Smooth muscle cell (in vitro differentiated cells): Measurements from ENCODE around the gene IGF1R. TPM values are rescaled to one million over a fixed set of nuclear protein-coding genes. Genes with fewer than 3 reads are reported as not detected.

Experiments
- DNase-seq: peaks from one replicate; lab custom pipeline; 2025; ENCODE audit not compliant: unreplicated experiment; lab: John Stamatoyannopoulos, UW
- H2AFZ ChIP-seq: fragments of 200-600 bp; sonication (generic); 2 replicates; pipeline ENCODE4 v1.6.0; 2016; ENCODE audit warnings: antibody characterized with exemption, low read depth, mild to moderate bottlenecking
- H3F3A ChIP-seq: fragments of 200-600 bp; sonication (generic); 2 replicates; pipeline ENCODE4 v1.6.0; 2017; ENCODE audit warnings: antibody characterized with exemption, low read depth
- H3K27ac ChIP-seq: fragments of 200-600 bp; sonication (generic); 2 replicates; pipeline ENCODE4 v1.5.1; 2016; ENCODE audit warnings: low read depth, mild to moderate bottlenecking
- H3K27me3 ChIP-seq: fragments of 200-600 bp; sonication (generic); 2 replicates; pipeline ENCODE4 v1.6.1; 2016; ENCODE audit warnings: low read depth, mild to moderate bottlenecking
- H3K36me3 ChIP-seq: fragments of 200-600 bp; sonication (generic); 2 replicates; pipeline ENCODE4 v1.5.1; 2016; ENCODE audit warnings: low read depth
- H3K4me1 ChIP-seq: fragments of 200-600 bp; sonication (generic); 2 replicates; pipeline ENCODE4 v1.5.1; 2016; ENCODE audit warnings: low read depth
- H3K4me2 ChIP-seq: fragments of 200-600 bp; sonication (generic); 2 replicates; pipeline ENCODE4 v1.6.0; 2016; ENCODE audit warnings: mild to moderate bottlenecking
- H3K4me3 ChIP-seq: fragments of 200-600 bp; sonication (generic); 2 replicates; pipeline ENCODE4 v1.5.1; 2016; ENCODE audit warnings: mild to moderate bottlenecking
- H3K79me2 ChIP-seq: fragments of 200-600 bp; sonication (generic); 2 replicates; pipeline ENCODE4 v1.6.0; 2016; ENCODE audit warnings: low read depth, mild to moderate bottlenecking
- H3K9ac ChIP-seq: fragments of 200-600 bp; sonication (generic); 2 replicates; pipeline ENCODE4 v1.6.0; 2016; ENCODE audit warnings: low read depth
- H3K9me3 ChIP-seq: fragments of 200-600 bp; sonication (generic); replicated peaks from 2 replicates; pipeline ENCODE4 v1.5.1; 2016; ENCODE audit warnings: low read depth
- H4K20me1 ChIP-seq: fragments of 200-600 bp; sonication (generic); 2 replicates; pipeline ENCODE4 v1.6.0; 2016; ENCODE audit warnings: low read depth
- CTCF ChIP-seq: fragments of 200-600 bp; sonication (generic); IDR thresholded peaks from 2 replicates; pipeline ENCODE4 v1.5.1; 2017; ENCODE audit warnings: borderline replicate concordance, mild to moderate bottlenecking, antibody characterized with exemption; ENCODE audit not compliant: insufficient read depth, poor library complexity, severe bottlenecking
- WGBS: methylation state at CpG from one replicate; pipeline ENCODE4 v1.1.7; 2016; ENCODE audit warnings: low lambda C conversion rate; 5-methylcytosine and 5-hydroxymethylcytosine counted together
- polyA plus RNA-seq: library from polyadenylated mRNA; unstranded; fragments of >200 nt; fragmentation: Nextera tagmentation; extraction: Ambion mirVana; gene quantifications from 2 replicates; pipeline ENCODE4 v1.2.1, GENCODE V29; 2016
- total RNA-seq: library from RNA; depleted of rRNA; stranded (reverse); fragments of >200 nt; gene quantifications from 2 replicates; pipeline ENCODE4 v1.2.3, GENCODE V29; 2014

IGF1R gene
- total and polyA plus RNA-seq, 2 experiments from 2014 or later: 14.0 to 70.2 TPM

GRCh38 chr15:98730860-98731711 is 82.7 kb downstream of the IGF1R start:
- WGBS: 76% methylated on average over 13 of the region's 13 CpGs
- Histone ChIP-seq H3K36me3 (no peaks in the 10 kb centered on the region), H3K4me1 (peaks cover 48% of the 10 kb centered on the region), H3K4me3 (no peak overlapping the region), H3K4me2 (no peak overlapping the region), H3K9ac (no peak overlapping the region), H3K79me2 (peaks cover 80% of the 10 kb centered on the region), H3K27me3 (no peaks in the 10 kb centered on the region), H3F3A (peaks cover 38% of the 10 kb centered on the region), H3K27ac (peak overlapping the region; percentile 98), H3K9me3 (no peaks in the 10 kb centered on the region), H4K20me1 (peaks cover 30% of the 10 kb centered on the region), H2AFZ (no peak overlapping the region)
- DNase-seq: no peak
- no peak for TF ChIP-seq CTCF

- no peaks in the 10 kb centered on the region for H3K36me3 ChIP-seq
- no peak overlapping the region for H3K4me3 ChIP-seq
- peaks cover 37% of the 10 kb centered on the region for H3F3A ChIP-seq
- no peaks in the 10 kb centered on the region for H3K9me3 ChIP-seq
- H3K27me3 ChIP-seq: no peaks in the 10 kb centered on the region
- 92% methylated on average over 9 of the region's 9 CpGs for WGBS
- peaks cover 47% of the 10 kb centered on the region for H3K4me1 ChIP-seq
- DNase-seq: no peak
- H4K20me1 ChIP-seq: peaks cover 34% of the 10 kb centered on the region
- no peak for TF ChIP-seq CTCF
- no peak overlapping the region for H3K9ac ChIP-seq
- peaks cover 84% of the 10 kb centered on the region for H3K79me2 ChIP-seq
- no peak overlapping the region for H3K4me2 ChIP-seq
- H3K27ac ChIP-seq: no peak overlapping the region
- H2AFZ ChIP-seq: no peak overlapping the region
These were observed 83.5 kb downstream of the IGF1R start for GRCh38 chr15:98731712-98732450.

GRCh38 chr15:98733098-98733497 is 84.8 kb downstream of the IGF1R start:
- no peak overlapping the region for H2AFZ ChIP-seq
- H3K9ac ChIP-seq: no peak overlapping the region
- peaks cover 30% of the 10 kb centered on the region for H3F3A ChIP-seq
- no peak overlapping the region for H3K4me3 ChIP-seq
- no peak overlapping the region for H3K4me2 ChIP-seq
- peaks cover 96% of the 10 kb centered on the region for H3K79me2 ChIP-seq
- no peak for TF ChIP-seq CTCF
- H3K27ac ChIP-seq: no peak overlapping the region
- H3K9me3 ChIP-seq: no peaks in the 10 kb centered on the region
- H3K4me1 ChIP-seq: peaks cover 36% of the 10 kb centered on the region
- 98% methylated on average over 5 of the region's 5 CpGs for WGBS
- H4K20me1 ChIP-seq: peaks cover 44% of the 10 kb centered on the region
- no peaks in the 10 kb centered on the region for H3K36me3 ChIP-seq
- no peaks in the 10 kb centered on the region for H3K27me3 ChIP-seq
- DNase-seq: no peak
